Erythroblast (primary cell): ENCODE data around the gene ABRAXAS1.
"Not testable (repeated sequence)": the region's sequence is repeated elsewhere in the genome, so short reads cannot be mapped to it uniquely, and the experiment has no call there.

ENCODE experiments used
- GATA1 ChIP-seq: IDR thresholded peaks from 2 replicates; pipeline ENCODE4 v1.6.1; 2011; ENCODE audit warnings: low read depth, mild to moderate bottlenecking, control low read depth, low read length, moderate library complexity
- POLR2A ChIP-seq: IDR thresholded peaks from 2 replicates; pipeline ENCODE4 v1.6.1; 2011; ENCODE audit warnings: mild to moderate bottlenecking, low read length

DNA sequence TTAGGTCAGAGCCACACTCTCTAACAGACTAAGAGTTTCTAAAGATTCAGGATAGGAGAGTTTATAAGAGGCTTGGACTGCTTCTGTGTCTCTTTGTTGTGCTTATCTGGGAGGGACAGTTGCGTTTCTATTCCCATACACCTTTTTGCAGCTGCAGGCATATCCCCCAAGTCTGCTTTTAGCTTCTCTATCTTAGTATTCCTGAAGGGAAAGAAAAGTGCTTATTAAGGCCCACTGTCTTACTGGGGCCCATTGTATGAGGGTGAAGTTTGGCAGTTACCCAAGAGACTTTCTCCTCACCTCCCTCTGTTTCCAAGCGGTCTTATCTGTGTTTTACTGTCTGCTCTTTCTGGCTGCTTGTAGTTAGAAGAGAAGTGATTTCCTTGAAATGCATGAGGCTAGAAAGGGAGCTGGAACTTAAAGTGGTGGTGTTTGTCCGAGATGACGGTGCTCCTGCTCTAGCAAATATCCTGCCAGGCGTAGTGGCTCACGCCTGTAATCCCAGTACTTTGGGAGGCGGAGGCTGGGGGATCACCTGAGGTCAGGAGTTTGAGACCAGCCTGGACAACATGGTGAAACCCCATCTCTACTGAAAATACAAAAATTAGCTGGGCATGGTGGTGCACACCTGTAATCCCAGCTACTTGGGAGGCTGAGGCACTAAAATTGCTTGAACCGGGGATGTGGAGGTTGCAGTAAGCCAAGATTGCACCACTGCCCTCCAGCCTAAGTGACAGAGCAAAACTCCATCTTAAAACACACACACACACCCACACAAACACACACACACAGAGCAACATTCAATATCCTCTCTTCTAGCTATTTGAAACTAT, 11.4 kb upstream of the ABRAXAS1 start:
- TF ChIP-seq POLR2A, GATA1: not testable (repeated sequence)
